Tibial nerve (tissue), 4 donors: ENCODE data around the gene FAM222B. TPM values are rescaled to one million over a fixed set of nuclear protein-coding genes. Genes with fewer than 3 reads are reported as not detected.

Experiments
- DNase-seq, 2 donors: peaks; one replicate each; pipeline ENCODE4 v3.0.0-alpha.2; 2019; ENCODE audit warnings: low spot score in 2 of 2
- H3K27ac ChIP-seq, 4 donors: fragments of 200-600 bp; sonication (generic) in 3 of 4; one replicate each; pipeline ENCODE4 v1.5.1; 2017 to 2019; ENCODE audit warnings: mild to moderate bottlenecking in 1 of 4
- H3K27me3 ChIP-seq, 2 donors: fragments of 200-600 bp; sonication (generic) in 1 of 2; one replicate each; pipeline versions ENCODE4 v1.5.1 to v1.6.0; 2017 to 2019
- H3K36me3 ChIP-seq, 3 donors: fragments of 200-600 bp; sonication (generic); one replicate each; pipeline ENCODE4 v1.5.1; 2018 to 2019
- H3K4me1 ChIP-seq, 4 donors: fragments of 200-600 bp; sonication (generic) in 3 of 4; one replicate each; pipeline ENCODE4 v1.5.1; 2017 to 2019
- H3K4me3 ChIP-seq, 4 donors: fragments of 200-600 bp; sonication (generic) in 3 of 4; one replicate each; pipeline ENCODE4 v1.5.1; 2017 to 2019; ENCODE audit warnings: mild to moderate bottlenecking in 1 of 4, moderate library complexity in 1 of 4
- H3K9me3 ChIP-seq, 4 donors: fragments of 200-600 bp; sonication (generic) in 3 of 4; one replicate each; pipeline ENCODE4 v1.5.1; 2017 to 2019
- EP300 ChIP-seq, 2 donors: sonication (generic); formaldehyde crosslinking; IDR thresholded peaks; one replicate each; pipeline ENCODE4 v1.6.1; 2017; ENCODE audit warnings: antibody characterized with exemption in 2 of 2, mild to moderate bottlenecking in 1 of 2
- POLR2A ChIP-seq, 2 donors: fragments of 450-650 bp; IDR thresholded peaks; one replicate each; pipeline ENCODE4 v1.6.1; 2017; ENCODE audit warnings: antibody characterized with exemption in 2 of 2, mild to moderate bottlenecking in 2 of 2, moderate library complexity in 2 of 2
- WGBS, 2 donors: methylation state at CpG; one replicate each; pipeline ENCODE4 v1.1.5; 2018; 5-methylcytosine and 5-hydroxymethylcytosine counted together
- total RNA-seq, 4 donors: library from RNA; depleted of rRNA; stranded (reverse); fragments of >200 nt; gene quantifications; one replicate each; pipeline ENCODE4 v1.1.0, GENCODE V29; 2016
- TF ChIP-seq, protein P1 (sequence below), 5 experiments: fragments of 200-600 bp in 3 of 5; fragments of 450-650 bp in 2 of 5; sonication (generic) in 3 of 5; IDR thresholded peaks; one replicate each; pipeline ENCODE4 v1.5.1; 2016 to 2019; ENCODE audit warnings: antibody characterized with exemption in 5 of 5, mild to moderate bottlenecking in 3 of 5, moderate library complexity in 2 of 5

The FAM222B gene
- total RNA-seq, 4 donors from 2014 or later, result 6.1 to 17.1 (median 11.4) TPM

DNA sequence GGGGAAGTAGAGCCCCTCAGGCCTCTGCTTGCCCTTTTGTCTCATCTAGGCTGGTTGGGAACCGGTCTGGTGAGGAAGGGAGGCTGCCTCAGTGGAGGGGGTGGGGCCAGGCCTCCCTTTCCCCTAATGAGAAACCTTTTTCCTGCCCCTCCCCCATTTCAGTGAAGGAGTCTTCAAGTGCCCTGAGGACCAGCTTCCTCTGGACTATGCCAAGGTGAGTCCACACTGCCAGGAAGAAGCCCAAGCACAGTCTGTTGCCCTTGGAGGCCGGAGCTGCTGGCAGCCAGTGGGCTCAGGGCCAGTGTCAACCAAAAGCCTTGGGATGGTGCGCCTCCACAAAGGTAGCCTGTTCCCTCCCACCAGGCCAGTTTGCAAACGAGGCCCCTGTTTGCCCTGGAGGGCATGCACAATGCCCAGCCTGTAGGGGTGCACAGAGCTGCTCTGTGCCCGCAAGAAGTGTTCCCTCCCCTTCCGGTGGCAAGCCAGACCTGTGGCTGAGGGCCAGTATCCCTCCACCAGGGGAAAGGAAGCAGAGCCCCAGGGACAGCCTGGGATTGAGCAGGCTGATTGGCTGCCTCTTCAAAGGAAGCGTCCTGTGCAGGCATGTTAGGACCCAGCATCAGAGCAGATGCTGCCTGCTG is 95.4 kb downstream of the FAM222B start:
- DNase-seq, result no peak
- Histone ChIP-seq H3K27ac (peak overlapping the region; percentile 93 to 100 (median 98)), H3K4me3 (peak overlapping the region in 1 of 4 donors; percentile 63), H3K4me1 (peaks cover 0 to 76% (median 37%) of the 10 kb centered on the region in 4 donors), H3K9me3 (no peaks in the 10 kb centered on the region), H3K36me3 (peaks cover 0 to 45% (median 0%) of the 10 kb centered on the region in 3 donors), H3K27me3 (no peaks in the 10 kb centered on the region)
- WGBS, 2 donors, result 26 to 42% methylated on average over 5 to 6 of the region's 7 CpGs
- TF ChIP-seq EP300 (IDR thresholded peaks at IDR 0.05) (no peak), POLR2A (IDR thresholded peaks at IDR 0.05) (no peak)
- TF ChIP-seq, protein P1, sequence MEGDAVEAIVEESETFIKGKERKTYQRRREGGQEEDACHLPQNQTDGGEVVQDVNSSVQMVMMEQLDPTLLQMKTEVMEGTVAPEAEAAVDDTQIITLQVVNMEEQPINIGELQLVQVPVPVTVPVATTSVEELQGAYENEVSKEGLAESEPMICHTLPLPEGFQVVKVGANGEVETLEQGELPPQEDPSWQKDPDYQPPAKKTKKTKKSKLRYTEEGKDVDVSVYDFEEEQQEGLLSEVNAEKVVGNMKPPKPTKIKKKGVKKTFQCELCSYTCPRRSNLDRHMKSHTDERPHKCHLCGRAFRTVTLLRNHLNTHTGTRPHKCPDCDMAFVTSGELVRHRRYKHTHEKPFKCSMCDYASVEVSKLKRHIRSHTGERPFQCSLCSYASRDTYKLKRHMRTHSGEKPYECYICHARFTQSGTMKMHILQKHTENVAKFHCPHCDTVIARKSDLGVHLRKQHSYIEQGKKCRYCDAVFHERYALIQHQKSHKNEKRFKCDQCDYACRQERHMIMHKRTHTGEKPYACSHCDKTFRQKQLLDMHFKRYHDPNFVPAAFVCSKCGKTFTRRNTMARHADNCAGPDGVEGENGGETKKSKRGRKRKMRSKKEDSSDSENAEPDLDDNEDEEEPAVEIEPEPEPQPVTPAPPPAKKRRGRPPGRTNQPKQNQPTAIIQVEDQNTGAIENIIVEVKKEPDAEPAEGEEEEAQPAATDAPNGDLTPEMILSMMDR (IDR thresholded peaks at IDR 0.05), result no peak

GRCh38 chr17:28746611-28747050 is 96.0 kb downstream of the FAM222B start:
- DNase-seq, result no peak
- WGBS, 2 donors, result 9 to 20% methylated on average over 5 of the region's 5 CpGs
- H3K27ac ChIP-seq, result peak overlapping the region; percentile 93 to 100 (median 98)
- peaks cover 0 to 41% (median 0%) of the 10 kb centered on the region in 3 donors for H3K36me3 ChIP-seq
- peaks cover 0 to 82% (median 40%) of the 10 kb centered on the region in 4 donors for H3K4me1 ChIP-seq
- H3K9me3 ChIP-seq, result no peaks in the 10 kb centered on the region
- no peaks in the 10 kb centered on the region for H3K27me3 ChIP-seq
- TF ChIP-seq POLR2A (IDR thresholded peaks at IDR 0.05) (no peak), EP300 (IDR thresholded peaks at IDR 0.05) (no peak)
- TF ChIP-seq, protein P1 (IDR thresholded peaks at IDR 0.05), result no peak
- H3K4me3 ChIP-seq, result peak overlapping the region in 1 of 4 donors; percentile 63

DNA sequence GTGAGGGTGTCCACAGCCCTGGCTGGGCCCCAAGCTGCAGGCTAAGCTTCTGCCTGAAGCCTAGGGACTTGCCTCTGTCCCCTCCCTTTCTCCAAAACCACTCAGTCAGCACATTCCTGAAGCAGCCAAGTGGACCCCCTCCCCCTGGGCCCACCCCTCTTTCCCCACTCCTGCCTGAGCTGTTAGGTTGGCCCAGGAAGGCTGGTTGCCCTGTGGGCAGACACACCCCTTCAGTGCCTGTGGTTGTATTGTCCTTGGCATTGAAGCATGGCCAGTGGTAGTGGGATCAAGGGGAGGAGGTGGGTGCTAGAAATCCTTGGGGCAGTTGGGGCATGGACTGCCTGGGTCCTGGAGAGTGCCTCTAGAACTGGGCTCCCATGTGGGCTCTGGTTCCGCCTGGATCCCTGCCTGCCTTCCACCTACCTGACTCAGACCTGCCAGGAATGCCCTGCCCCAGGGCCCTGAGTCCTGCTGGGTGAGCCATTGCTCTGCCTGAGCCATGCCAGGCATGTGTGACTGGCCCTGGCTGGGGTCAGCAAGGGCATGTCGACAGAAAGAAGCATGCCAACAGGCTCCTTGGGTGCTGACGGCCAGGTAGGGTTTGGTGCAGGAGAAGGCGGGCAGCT is 96.7 kb downstream of the FAM222B start:
- 59% methylated on average over 4 of the region's 4 CpGs; no CpG with 5 or more reads in 1 of the 2 donors for WGBS, 2 donors
- peaks cover 0 to 87% (median 40%) of the 10 kb centered on the region in 4 donors for H3K4me1 ChIP-seq
- DNase-seq, result no peak

GRCh38 chr17:28744972-28745785 is 97.4 kb downstream of the FAM222B start:
- peak overlapping the region; percentile 93 to 100 (median 98) for H3K27ac ChIP-seq
- DNase-seq, result peak; percentile 30 to 41
- H3K9me3 ChIP-seq, result no peaks in the 10 kb centered on the region
- peak overlapping the region; percentile 63 to 89 (median 86) for H3K4me3 ChIP-seq
- H3K36me3 ChIP-seq, result peaks cover 0 to 29% (median 0%) of the 10 kb centered on the region in 3 donors
- no peaks in the 10 kb centered on the region for H3K27me3 ChIP-seq
- WGBS, 2 donors, result 2 to 3% methylated on average over 21 to 23 of the region's 31 CpGs
- TF ChIP-seq EP300 (IDR thresholded peaks at IDR 0.05) (peak in 1 of 2 donors; percentile 65), POLR2A (IDR thresholded peaks at IDR 0.05) (peak in 1 of 2 donors; percentile 56)
- TF ChIP-seq, protein P1 (IDR thresholded peaks at IDR 0.05), result peak in 1 of 5 experiments; percentile 34
- peaks cover 0 to 80% (median 40%) of the 10 kb centered on the region in 4 donors for H3K4me1 ChIP-seq

More for the DNA sequence above, 96.7 kb downstream of the FAM222B start:
- H3K9me3 ChIP-seq, result no peaks in the 10 kb centered on the region
- no peaks in the 10 kb centered on the region for H3K27me3 ChIP-seq
- H3K4me3 ChIP-seq, result peak overlapping the region in 3 of 4 donors; percentile 63 to 89 (median 87)
- H3K27ac ChIP-seq, result peak overlapping the region; percentile 93 to 100 (median 98)
- peaks cover 0 to 34% (median 0%) of the 10 kb centered on the region in 3 donors for H3K36me3 ChIP-seq
- no peak for TF ChIP-seq EP300 (IDR thresholded peaks at IDR 0.05)
